AG09319 (cell line): ENCODE results near the gene TRAPPC6A.

Source experiments
- DNase-seq: peaks from one replicate; pipeline ENCODE4 v3.0.0-alpha.2; 2010; ENCODE audit warnings: low read depth; ENCODE audit errors: extremely low read depth
- TF ChIP-seq, protein P1 (sequence below): IDR thresholded peaks from 2 replicates; pipeline ENCODE4 v1.5.1; 2011; ENCODE audit warnings: low read depth, mild to moderate bottlenecking, inconsistent platforms, low read length, moderate library complexity

Gene TRAPPC6A

GRCh38 chr19:45184115-45184514 is 6.1 kb upstream of the TRAPPC6A start:
- TF ChIP-seq, protein P1, sequence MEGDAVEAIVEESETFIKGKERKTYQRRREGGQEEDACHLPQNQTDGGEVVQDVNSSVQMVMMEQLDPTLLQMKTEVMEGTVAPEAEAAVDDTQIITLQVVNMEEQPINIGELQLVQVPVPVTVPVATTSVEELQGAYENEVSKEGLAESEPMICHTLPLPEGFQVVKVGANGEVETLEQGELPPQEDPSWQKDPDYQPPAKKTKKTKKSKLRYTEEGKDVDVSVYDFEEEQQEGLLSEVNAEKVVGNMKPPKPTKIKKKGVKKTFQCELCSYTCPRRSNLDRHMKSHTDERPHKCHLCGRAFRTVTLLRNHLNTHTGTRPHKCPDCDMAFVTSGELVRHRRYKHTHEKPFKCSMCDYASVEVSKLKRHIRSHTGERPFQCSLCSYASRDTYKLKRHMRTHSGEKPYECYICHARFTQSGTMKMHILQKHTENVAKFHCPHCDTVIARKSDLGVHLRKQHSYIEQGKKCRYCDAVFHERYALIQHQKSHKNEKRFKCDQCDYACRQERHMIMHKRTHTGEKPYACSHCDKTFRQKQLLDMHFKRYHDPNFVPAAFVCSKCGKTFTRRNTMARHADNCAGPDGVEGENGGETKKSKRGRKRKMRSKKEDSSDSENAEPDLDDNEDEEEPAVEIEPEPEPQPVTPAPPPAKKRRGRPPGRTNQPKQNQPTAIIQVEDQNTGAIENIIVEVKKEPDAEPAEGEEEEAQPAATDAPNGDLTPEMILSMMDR = no peak
- no peak for DNase-seq

DNA sequence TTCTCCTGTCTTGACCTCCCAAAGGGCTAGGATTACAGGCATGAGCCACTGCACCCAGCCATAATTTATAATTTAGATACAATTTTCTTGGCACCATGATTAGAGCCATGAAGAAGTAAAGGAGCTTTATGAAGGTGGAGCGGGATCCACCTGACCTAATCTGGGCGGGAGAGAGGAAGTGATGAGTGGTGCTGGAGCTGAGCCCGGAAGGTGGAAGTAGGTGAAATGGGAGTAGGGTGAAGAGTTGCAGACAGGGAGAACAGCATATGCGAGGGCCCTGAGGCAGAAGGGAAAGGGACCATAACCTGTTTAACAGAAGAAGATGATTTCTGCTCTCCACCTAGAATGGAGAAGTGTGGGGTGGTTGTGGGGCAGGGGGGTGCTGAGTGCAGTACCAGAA is 4.7 kb upstream of the TRAPPC6A start:
- TF ChIP-seq, protein P1 = no peak
- no peak for DNase-seq

GRCh38 chr19:45180936-45181335 is 2.9 kb upstream of the TRAPPC6A start:
- TF ChIP-seq, protein P1 = no peak
- DNase-seq = no peak

DNA sequence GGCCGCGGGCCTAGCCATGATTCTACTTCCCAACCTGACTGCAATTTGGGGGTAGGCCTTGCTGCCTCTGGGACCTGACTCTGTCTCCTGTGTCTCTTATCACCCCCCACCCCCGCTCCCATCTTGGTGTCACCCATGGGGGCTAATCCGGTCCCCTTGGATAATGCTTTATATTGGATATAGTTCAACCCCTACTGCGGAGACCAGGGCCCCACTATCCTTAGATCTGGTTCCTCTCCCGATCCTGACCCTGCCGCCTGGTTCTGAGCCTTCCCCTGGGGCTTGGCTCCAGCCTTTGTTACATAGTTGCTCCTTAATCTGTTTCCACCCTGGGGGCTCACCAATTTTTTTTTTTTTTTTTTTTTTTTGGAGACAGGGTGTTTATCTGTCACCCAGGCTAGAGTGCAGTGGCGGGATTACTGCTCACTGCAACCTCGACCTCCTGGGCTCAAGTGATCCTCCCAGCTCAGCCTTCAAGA is 1.9 kb upstream of the TRAPPC6A start:
- TF ChIP-seq, protein P1 = no peak
- DNase-seq = no peak

DNA sequence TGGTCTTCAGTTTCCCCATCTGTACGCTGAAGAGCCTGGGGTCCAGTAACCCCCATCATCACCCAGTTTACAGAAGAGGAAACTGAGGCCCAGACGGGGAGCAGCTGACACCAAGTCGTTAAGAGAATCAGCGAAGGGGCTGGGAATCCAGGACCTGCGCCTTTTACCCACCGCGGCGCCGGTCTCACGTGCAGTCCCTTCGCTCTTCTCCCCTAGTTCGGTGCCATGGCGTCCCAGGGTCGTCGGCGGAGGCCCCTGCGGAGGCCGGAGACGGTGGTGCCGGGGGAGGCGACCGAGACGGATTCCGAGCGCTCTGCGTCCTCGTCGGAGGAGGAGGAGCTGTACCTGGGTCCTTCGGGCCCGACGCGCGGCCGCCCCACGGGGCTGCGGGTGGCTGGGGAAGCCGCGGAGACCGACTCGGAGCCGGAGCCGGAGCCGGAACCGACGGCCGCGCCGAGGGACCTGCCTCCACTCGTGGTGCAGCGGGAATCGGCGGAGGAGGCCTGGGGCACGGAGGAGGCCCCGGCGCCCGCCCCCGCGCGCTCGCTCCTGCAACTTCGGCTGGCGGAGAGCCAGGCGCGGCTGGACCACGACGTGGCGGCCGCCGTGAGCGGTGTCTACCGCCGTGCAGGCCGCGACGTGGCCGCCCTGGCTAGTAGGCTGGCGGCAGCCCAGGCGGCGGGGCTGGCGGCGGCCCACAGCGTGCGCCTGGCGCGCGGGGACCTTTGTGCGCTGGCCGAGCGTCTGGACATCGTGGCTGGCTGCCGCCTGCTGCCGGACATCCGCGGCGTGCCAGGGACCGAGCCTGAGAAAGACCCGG is 1.2 kb upstream of the TRAPPC6A start:
- no peak for DNase-seq
- TF ChIP-seq, protein P1 = no peak

GRCh38 chr19:45178262-45179071 is 430 bp upstream of the TRAPPC6A start, which contains the start of gene BLOC1S3:
Gene BLOC1S3, plus strand, starts transcription at chr19:45178784. Its CDS starts 513 bp downstream, at chr19:45179297.
- DNase-seq = peak; percentile 100
- TF ChIP-seq, protein P1 = peak; percentile 33
